ENCODE results near the gene PDCD5.
"Not testable (repeated sequence)": the region's sequence is repeated elsewhere in the genome, so short reads cannot be mapped to it uniquely, and the experiment has no call there.

- not testable (repeated sequence) for TF ChIP-seq POLR2AphosphoS5 (IDR thresholded peaks at IDR 0.05; ENCODE audit: borderline replicate concordance, low read depth, low read length); EZH2 (IDR thresholded peaks at IDR 0.05)
These were observed 9.4 kb upstream of the PDCD5 start for GRCh38 chr19:32571471-32572075.

Data from SK-N-MC (cell line).